GM12875 (cell line): Measurements from ENCODE around the gene CNTN5.
"Not testable (repeated sequence)": the region's sequence is repeated elsewhere in the genome, so short reads cannot be mapped to it uniquely, and the experiment has no call there.

Experiments
- H3K4me3 ChIP-seq: one replicate; pipeline ENCODE4 v1.5.1; 2011; ENCODE audit warnings: low read depth, low read length, control low read depth
- TF ChIP-seq, protein P1 (sequence below): IDR thresholded peaks from 2 replicates; pipeline ENCODE4 v1.5.1; 2011; ENCODE audit warnings: low read depth, mild to moderate bottlenecking, control low read depth, inconsistent platforms, low read length, moderate library complexity, borderline replicate concordance; ENCODE audit not compliant: insufficient read depth

CNTN5 gene

DNA sequence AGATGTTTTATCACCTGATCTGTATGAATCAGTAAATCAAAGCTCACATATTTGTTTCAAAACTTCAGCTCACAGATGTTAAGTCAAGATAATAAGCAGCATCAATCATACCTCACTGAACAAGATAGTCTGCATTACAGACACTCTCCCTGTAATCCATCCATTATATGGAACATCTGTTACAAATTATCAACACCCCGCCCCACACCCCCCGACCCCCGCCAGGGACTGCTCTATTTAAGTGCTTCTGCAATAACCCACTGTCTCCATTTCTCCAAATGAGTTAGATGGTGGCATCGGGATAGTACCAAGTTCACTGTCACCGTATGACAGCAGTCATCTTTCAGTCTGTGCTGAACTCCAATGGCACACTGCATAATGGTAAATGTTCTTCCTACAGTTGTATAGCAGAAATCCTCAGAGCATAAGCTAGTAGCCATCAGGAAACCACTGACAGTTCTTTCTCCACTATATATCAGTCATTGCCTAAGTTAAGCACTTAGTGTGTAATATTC lies 1219.3 kb downstream of the CNTN5 start:
- H3K4me3 ChIP-seq, result no peak overlapping the region

GRCh38 chr11:100247704-100248103 lies 1227.0 kb downstream of the CNTN5 start:
- TF ChIP-seq, protein P1, sequence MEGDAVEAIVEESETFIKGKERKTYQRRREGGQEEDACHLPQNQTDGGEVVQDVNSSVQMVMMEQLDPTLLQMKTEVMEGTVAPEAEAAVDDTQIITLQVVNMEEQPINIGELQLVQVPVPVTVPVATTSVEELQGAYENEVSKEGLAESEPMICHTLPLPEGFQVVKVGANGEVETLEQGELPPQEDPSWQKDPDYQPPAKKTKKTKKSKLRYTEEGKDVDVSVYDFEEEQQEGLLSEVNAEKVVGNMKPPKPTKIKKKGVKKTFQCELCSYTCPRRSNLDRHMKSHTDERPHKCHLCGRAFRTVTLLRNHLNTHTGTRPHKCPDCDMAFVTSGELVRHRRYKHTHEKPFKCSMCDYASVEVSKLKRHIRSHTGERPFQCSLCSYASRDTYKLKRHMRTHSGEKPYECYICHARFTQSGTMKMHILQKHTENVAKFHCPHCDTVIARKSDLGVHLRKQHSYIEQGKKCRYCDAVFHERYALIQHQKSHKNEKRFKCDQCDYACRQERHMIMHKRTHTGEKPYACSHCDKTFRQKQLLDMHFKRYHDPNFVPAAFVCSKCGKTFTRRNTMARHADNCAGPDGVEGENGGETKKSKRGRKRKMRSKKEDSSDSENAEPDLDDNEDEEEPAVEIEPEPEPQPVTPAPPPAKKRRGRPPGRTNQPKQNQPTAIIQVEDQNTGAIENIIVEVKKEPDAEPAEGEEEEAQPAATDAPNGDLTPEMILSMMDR, result no peak
- H3K4me3 ChIP-seq, result no peak overlapping the region

More for the DNA sequence above, 1219.3 kb downstream of the CNTN5 start:
- TF ChIP-seq, protein P1, result no peak

- not testable (repeated sequence) for H3K4me3 ChIP-seq
These were observed 1236.6 kb downstream of the CNTN5 start for GRCh38 chr11:100257238-100257803.

DNA sequence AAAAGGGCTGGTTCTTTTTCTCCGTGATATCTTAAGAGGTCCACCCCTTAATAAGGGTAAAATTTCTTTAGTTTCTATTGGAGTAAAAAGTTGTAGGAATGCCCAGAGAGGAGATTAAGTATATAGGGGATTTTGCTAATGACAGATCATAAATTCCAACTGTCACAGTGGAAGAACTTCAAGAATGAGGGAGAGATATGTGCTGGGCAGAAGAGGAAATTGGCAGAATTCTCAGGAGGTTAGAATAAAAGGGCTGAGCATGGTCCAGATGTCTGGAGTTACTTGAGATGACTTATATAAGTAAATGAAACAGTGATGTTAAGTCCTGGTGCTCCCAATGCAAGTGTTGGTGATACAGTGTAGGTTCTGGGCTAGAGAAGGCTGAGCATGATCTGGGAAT lies 1248.8 kb downstream of the CNTN5 start:
- no peak overlapping the region for H3K4me3 ChIP-seq
- TF ChIP-seq, protein P1, result no peak

- no peak overlapping the region for H3K4me3 ChIP-seq
- TF ChIP-seq, protein P1, result no peak
These were observed 1252.5 kb downstream of the CNTN5 start for GRCh38 chr11:100273066-100273815.

- H3K4me3 ChIP-seq, result not testable (repeated sequence)
These were observed 1253.7 kb downstream of the CNTN5 start for GRCh38 chr11:100274466-100274865.

- TF ChIP-seq, protein P1, result no peak
- no peak overlapping the region for H3K4me3 ChIP-seq
These were observed 1274.0 kb downstream of the CNTN5 start for GRCh38 chr11:100294748-100295147.

DNA sequence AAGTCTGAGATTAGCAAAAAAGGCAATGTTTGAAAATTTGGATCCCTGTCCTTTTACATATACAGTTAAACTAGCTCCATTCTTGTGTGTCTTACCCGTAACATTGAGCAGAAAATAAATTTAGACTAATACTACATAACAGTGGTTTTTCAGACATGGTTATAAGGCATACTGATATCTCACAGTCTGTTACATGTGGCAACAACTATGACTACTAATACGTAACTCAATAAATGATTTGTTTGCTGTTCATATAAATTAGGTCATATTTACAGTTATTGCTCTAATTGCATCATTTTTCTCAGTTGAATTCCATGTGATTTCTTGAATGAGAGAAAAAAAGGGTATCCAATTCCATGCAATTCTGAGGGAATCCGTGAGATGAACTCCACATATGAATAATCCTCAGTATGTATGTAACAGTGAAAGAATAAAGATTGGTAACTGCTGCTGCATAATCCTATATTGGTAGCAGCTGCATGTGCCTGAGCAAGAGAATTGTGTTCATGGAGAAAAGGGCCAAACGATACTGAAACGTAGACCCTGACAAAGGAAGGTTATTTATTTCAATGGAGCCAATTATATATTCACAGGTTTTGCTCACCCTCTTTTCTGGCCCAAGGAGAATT lies 1275.4 kb downstream of the CNTN5 start:
- TF ChIP-seq, protein P1, result no peak
- no peak overlapping the region for H3K4me3 ChIP-seq
